Right lobe of liver (tissue), 4 donors: ENCODE results near the gene EEF2K.

Experiments used
- POLR2A ChIP-seq: fragments of 450-650 bp; IDR thresholded peaks from one replicate; pipeline ENCODE4 v1.6.1; 2017; ENCODE audit warnings: antibody characterized with exemption, mild to moderate bottlenecking
- TF ChIP-seq, protein P1 (sequence below), 4 donors: fragments of 200-600 bp in 3 of 4; fragments of 450-650 bp in 1 of 4; IDR thresholded peaks; one replicate each; pipeline versions ENCODE4 v1.5.1 to v1.8.0; 2016 to 2022; ENCODE audit warnings: antibody characterized with exemption in 4 of 4, mild to moderate bottlenecking in 2 of 4
- donor health status: DM: no; HTN: no; CAD: no.
- donor health status: DM: no; HTN: no; CAD: no.
- donor health status: DM: no; HTN: yes; CAD: no.

DNA sequence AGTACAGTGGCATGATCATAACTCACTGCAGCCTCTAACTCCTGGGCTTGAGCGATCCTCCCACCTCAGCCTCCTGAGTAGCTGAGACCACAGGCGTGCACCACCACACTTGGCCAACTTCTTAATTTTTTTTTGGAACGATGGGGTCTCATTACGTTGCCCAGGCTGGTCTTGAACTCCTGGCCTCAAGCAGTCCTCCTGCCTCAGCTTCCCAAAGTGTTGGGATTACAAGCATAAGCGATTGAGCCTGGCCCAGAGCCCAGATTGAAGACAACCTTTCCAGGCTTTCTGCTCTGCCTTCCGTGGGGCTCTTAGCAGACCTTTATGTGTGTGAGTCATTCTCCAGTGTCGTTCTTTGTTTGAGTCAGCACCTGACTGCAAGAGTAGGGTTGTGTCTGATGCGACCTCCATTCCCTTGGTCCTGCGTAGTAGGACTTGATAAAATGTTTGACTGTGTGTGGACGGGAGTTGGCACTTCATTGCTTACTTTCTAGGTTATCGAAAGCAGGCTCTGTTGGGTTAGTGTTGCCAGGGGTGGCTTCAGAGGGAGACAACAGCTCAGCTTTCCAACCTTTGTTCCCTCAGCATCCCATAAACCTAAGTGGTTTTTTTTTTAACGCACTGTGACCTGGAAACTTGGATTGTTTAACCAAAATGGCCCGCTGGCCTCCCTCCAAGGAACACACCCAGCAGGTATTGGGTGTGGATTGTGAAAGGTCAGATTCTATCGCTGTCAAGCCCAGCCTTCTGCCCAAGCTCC lies 26.4 kb downstream of the EEF2K start:
- TF ChIP-seq, protein P1, sequence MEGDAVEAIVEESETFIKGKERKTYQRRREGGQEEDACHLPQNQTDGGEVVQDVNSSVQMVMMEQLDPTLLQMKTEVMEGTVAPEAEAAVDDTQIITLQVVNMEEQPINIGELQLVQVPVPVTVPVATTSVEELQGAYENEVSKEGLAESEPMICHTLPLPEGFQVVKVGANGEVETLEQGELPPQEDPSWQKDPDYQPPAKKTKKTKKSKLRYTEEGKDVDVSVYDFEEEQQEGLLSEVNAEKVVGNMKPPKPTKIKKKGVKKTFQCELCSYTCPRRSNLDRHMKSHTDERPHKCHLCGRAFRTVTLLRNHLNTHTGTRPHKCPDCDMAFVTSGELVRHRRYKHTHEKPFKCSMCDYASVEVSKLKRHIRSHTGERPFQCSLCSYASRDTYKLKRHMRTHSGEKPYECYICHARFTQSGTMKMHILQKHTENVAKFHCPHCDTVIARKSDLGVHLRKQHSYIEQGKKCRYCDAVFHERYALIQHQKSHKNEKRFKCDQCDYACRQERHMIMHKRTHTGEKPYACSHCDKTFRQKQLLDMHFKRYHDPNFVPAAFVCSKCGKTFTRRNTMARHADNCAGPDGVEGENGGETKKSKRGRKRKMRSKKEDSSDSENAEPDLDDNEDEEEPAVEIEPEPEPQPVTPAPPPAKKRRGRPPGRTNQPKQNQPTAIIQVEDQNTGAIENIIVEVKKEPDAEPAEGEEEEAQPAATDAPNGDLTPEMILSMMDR (IDR thresholded peaks at IDR 0.05): no peak
- TF ChIP-seq POLR2A: no peak
